ENCODE measurements around the gene AFF3. TPM values are rescaled to one million over a fixed set of nuclear protein-coding genes. Genes with fewer than 3 reads are reported as not detected.

The AFF3 gene
- total and polyA plus RNA-seq, 2 of the 13 experiments (the other 11 are each of a cell fraction or from before 2014, with no cell fraction given): not detected

DNA sequence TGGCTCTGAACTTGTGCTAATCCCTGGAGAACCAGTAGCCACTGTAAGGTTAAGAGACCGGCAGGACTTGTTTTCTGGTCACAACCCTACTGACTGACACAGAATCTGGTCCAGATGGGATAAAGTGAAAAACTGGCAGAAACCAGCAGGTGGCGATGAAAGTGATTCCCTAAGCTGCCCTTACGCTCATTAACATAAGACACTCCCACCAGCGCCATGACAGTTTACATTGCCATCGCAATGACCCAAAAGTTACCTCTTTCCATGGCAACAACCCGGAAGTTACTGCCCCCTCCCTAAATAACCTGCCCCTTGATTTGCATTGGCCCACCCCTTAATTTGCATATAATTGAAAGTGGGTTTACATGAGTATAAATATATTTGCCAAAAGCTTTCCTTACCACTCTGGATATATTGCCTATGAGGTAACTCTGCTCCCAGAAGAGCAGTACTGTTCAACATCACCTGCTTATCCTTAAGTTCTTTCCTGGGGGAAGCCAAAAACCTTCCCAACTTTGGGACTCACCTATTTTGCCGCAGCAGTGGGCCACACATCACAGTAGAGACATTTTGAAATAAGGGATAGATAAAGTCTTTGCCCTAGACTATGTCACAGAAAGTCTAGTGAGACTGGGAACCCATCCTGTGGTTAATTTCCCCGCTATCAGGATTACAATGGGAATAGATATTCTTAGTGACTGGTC, 35.8 kb upstream of the AFF3 start (continued):
- TF ChIP-seq, protein P1, sequence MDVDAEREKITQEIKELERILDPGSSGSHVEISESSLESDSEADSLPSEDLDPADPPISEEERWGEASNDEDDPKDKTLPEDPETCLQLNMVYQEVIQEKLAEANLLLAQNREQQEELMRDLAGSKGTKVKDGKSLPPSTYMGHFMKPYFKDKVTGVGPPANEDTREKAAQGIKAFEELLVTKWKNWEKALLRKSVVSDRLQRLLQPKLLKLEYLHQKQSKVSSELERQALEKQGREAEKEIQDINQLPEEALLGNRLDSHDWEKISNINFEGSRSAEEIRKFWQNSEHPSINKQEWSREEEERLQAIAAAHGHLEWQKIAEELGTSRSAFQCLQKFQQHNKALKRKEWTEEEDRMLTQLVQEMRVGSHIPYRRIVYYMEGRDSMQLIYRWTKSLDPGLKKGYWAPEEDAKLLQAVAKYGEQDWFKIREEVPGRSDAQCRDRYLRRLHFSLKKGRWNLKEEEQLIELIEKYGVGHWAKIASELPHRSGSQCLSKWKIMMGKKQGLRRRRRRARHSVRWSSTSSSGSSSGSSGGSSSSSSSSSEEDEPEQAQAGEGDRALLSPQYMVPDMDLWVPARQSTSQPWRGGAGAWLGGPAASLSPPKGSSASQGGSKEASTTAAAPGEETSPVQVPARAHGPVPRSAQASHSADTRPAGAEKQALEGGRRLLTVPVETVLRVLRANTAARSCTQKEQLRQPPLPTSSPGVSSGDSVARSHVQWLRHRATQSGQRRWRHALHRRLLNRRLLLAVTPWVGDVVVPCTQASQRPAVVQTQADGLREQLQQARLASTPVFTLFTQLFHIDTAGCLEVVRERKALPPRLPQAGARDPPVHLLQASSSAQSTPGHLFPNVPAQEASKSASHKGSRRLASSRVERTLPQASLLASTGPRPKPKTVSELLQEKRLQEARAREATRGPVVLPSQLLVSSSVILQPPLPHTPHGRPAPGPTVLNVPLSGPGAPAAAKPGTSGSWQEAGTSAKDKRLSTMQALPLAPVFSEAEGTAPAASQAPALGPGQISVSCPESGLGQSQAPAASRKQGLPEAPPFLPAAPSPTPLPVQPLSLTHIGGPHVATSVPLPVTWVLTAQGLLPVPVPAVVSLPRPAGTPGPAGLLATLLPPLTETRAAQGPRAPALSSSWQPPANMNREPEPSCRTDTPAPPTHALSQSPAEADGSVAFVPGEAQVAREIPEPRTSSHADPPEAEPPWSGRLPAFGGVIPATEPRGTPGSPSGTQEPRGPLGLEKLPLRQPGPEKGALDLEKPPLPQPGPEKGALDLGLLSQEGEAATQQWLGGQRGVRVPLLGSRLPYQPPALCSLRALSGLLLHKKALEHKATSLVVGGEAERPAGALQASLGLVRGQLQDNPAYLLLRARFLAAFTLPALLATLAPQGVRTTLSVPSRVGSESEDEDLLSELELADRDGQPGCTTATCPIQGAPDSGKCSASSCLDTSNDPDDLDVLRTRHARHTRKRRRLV (CRISPR knock-in tag; IDR thresholded peaks at IDR 0.05): peak; percentile 52; the same call in 1 of the 2 replicates
- no peak for TF ChIP-seq ZNF496 (CRISPR knock-in tag; IDR thresholded peaks at IDR 0.05; ENCODE audit: insufficient replicate concordance)
- no peak for TF ChIP-seq RORA (CRISPR knock-in tag; IDR thresholded peaks at IDR 0.05)
- 0 out of 2 replicates have a peak, but pooled peaks have one; percentile 8 for TF ChIP-seq SMC3 (IDR thresholded peaks at IDR 0.05; ENCODE audit: low read length)
- no peak for TF ChIP-seq KLF11 (CRISPR knock-in tag; IDR thresholded peaks at IDR 0.05)

DNA sequence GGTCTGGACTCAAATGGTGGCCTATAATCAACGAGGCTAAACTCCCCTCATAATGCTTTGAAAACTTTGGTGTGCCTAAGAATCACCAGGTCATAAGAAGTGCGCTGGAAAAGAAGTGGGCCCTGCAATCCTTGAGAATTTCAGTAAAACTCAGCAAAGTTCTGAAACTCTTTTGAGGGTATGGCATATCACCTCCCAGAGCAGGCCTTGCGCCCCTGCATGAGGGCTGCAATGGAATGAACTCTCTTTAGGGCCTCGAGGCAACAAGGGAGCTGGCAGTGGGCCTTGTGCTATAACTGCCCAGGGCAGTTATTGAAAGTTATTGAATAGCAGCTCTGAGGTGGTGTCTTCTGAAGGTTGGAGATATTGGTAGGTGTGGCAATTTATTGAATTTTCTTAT, 34.5 kb upstream of the AFF3 start:
- Histone ChIP-seq H2AFZ (ENCODE audit: low read length) (no peak overlapping the region), H3K9me3 (ENCODE audit: low read length) (no peaks in the 10 kb centered on the region), H3K4me3 (replicated peaks in 1 of 3; ENCODE audit: insufficient read depth in 1 of 3, low read depth in 2 of 3, low read length in 3 of 3) (no peak overlapping the region), H3K36me3 (replicated peaks in 1 of 2; ENCODE audit: control insufficient read depth in 1 of 2, insufficient read depth in 2 of 2, low read length in 2 of 2) (no peaks in the 10 kb centered on the region), H4K20me1 (ENCODE audit: insufficient read depth, low read length) (no peaks in the 10 kb centered on the region), H3K4me1 (ENCODE audit: insufficient read depth, low read length) (no peaks in the 10 kb centered on the region), H3K79me2 (ENCODE audit: insufficient read depth, low read length) (no peaks in the 10 kb centered on the region), H3K27me3 (ENCODE audit: control insufficient read depth in 1 of 2, insufficient read depth in 2 of 2, low read length in 2 of 2) (no peaks in the 10 kb centered on the region; a peak in 2 of 5 replicates), H3K27ac (ENCODE audit: extremely low read length, insufficient read depth, low read length) (no peak overlapping the region), H3K9ac (ENCODE audit: insufficient read depth, low read depth, low read length) (no peak overlapping the region), H3K4me2 (ENCODE audit: low read depth, low read length) (no peak overlapping the region)
- no TSS peak for BruUV-seq (replicated peaks)
- in situ Hi-C loops (cut with HindIII; ENCODE audit: extremely low pct_ligation_motif_present, low pct_unique_long_range_greater_than_20kb): no loop called here
- FAIRE-seq: no peak
- intact Hi-C loops (cut with micrococcal nuclease; ENCODE audit: unreplicated experiment): no loop called here
- TF ChIP-seq MAZ (IDR thresholded peaks at IDR 0.05; ENCODE audit: borderline replicate concordance, low read depth, low read length): no peak
- TF ChIP-seq MAZ (CRISPR knock-in tag; IDR thresholded peaks at IDR 0.05; ENCODE audit: low read depth): no peak
- no peak for TF ChIP-seq ARNT (IDR thresholded peaks at IDR 0.05)
- TF ChIP-seq NAIF1 (CRISPR knock-in tag; IDR thresholded peaks at IDR 0.05; ENCODE audit: borderline replicate concordance): no peak
- no peak for TF ChIP-seq PCBP2 (optimal IDR thresholded peaks at IDR 0.05; ENCODE audit: low read depth, low read length, poor library complexity, severe bottlenecking)
- TF ChIP-seq HNRNPUL1 (IDR thresholded peaks at IDR 0.05; ENCODE audit: low read depth, low read length): no peak
- TF ChIP-seq AKAP8 (CRISPR knock-in tag; IDR thresholded peaks at IDR 0.05): no peak
- no peak for TF ChIP-seq ZNF143 (CRISPR knock-in tag; IDR thresholded peaks at IDR 0.05)
- TF ChIP-seq ZNF569 (CRISPR knock-in tag; IDR thresholded peaks at IDR 0.05; ENCODE audit: borderline replicate concordance): no peak
- no peak for TF ChIP-seq SRY (CRISPR knock-in tag; IDR thresholded peaks at IDR 0.05)
- POLR2A ChIA-PET: no interaction called here
- WGBS (ENCODE audit: low lambda C conversion rate): 33% methylated on average over 4 of the region's 4 CpGs
- CTCF ChIA-PET (ENCODE audit: low intra/inter-chr PET ratio, low total read pairs): no interaction called here
- no peak for DNase-seq (ENCODE audit: low spot score)
- no peak for ATAC-seq

Measured in HepG2 (cell line).